Mucosa of rectum (tissue), 2 donors: ENCODE data around the gene GNB5.

Source experiments
- H3K27ac ChIP-seq, 2 donors: one replicate each; pipeline ENCODE4 v1.7.0; 2013; ENCODE audit warnings: inconsistent platforms in 2 of 2, low read depth in 2 of 2, low read length in 2 of 2
- H3K27me3 ChIP-seq, 2 donors: one replicate each; pipeline ENCODE4 v1.7.0; 2013; ENCODE audit warnings: low read length in 2 of 2; ENCODE audit not compliant: control insufficient read depth in 2 of 2, insufficient read depth in 2 of 2
- H3K36me3 ChIP-seq, 2 donors: one replicate each; pipeline ENCODE4 v1.7.0; 2013; ENCODE audit warnings: low read length in 2 of 2; ENCODE audit not compliant: control insufficient read depth in 2 of 2, insufficient read depth in 2 of 2
- H3K4me1 ChIP-seq, 2 donors: one replicate each; pipeline ENCODE4 v1.7.0; 2013; ENCODE audit warnings: low read length in 2 of 2, mild to moderate bottlenecking in 1 of 2; ENCODE audit not compliant: control insufficient read depth in 2 of 2, insufficient read depth in 2 of 2
- H3K4me3 ChIP-seq, 2 donors: one replicate each; pipeline ENCODE4 v1.7.0; 2013; ENCODE audit warnings: low read length in 2 of 2
- H3K9ac ChIP-seq, 2 donors: one replicate each; pipeline ENCODE4 v1.7.0; 2013; ENCODE audit warnings: low read length in 2 of 2, low read depth in 1 of 2, mild to moderate bottlenecking in 1 of 2
- H3K9me3 ChIP-seq, 2 donors: one replicate each; pipeline ENCODE4 v1.7.0; 2013; ENCODE audit warnings: low read length in 2 of 2; ENCODE audit not compliant: control insufficient read depth in 2 of 2
- donor health status: healthy.
- donor health status: Normal muscosa, but diverticular disease.

The GNB5 gene

DNA sequence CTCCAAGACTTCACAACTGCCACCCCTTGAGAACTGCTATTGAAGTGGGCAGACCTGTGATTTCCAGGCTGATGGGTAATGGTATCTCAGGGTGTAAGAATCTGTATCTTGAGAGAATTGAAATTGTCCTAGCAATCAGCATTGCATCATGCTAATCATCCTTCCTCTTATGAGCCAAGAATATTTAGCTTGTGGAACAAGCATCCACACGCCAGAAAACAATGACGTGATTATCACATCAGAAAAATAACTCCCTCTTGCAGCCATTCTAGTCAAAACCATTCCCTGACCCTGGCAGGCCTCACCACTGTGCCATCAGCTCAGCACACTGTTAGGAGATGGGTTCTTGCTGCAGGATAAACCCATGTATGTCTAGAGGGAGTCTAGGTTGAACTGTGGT, 85.3 kb downstream of the GNB5 start:
- H3K27me3 ChIP-seq, result no peaks in the 10 kb centered on the region
- no peak overlapping the region for H3K9ac ChIP-seq
- no peak overlapping the region for H3K27ac ChIP-seq
- H3K4me3 ChIP-seq, result no peak overlapping the region
- H3K4me1 ChIP-seq, result peaks cover 0 to 4% of the 10 kb centered on the region in 2 donors
- H3K9me3 ChIP-seq, result no peaks in the 10 kb centered on the region
- H3K36me3 ChIP-seq, result no peaks in the 10 kb centered on the region

DNA sequence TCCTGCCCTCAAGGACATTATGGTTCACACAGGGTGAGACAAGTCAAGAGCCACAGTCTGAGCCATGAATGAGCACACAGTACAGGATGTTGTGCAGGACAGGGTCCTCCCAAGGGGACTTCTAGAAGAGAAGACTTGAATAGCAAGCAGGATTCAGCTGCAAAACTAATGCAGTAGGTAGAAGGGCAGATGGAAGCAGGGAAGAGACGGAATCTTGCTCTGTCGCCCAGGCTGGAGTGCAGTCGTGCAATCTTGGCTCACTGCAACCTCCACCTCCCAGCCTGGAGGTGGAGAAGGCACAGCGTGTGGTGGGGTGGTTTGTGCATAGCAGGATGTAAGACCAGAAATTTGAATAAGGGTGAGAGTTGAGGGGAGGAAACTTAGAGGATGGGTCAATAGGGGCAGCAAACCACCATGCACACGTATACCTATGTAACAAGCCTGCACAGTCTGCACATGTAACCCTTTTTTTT, 86.6 kb downstream of the GNB5 start:
- no peaks in the 10 kb centered on the region for H3K9me3 ChIP-seq
- H3K9ac ChIP-seq, result no peak overlapping the region
- no peaks in the 10 kb centered on the region for H3K27me3 ChIP-seq
- no peak overlapping the region for H3K4me3 ChIP-seq
- no peak overlapping the region for H3K27ac ChIP-seq
- peaks cover 0 to 4% of the 10 kb centered on the region in 2 donors for H3K4me1 ChIP-seq
- no peaks in the 10 kb centered on the region for H3K36me3 ChIP-seq

DNA sequence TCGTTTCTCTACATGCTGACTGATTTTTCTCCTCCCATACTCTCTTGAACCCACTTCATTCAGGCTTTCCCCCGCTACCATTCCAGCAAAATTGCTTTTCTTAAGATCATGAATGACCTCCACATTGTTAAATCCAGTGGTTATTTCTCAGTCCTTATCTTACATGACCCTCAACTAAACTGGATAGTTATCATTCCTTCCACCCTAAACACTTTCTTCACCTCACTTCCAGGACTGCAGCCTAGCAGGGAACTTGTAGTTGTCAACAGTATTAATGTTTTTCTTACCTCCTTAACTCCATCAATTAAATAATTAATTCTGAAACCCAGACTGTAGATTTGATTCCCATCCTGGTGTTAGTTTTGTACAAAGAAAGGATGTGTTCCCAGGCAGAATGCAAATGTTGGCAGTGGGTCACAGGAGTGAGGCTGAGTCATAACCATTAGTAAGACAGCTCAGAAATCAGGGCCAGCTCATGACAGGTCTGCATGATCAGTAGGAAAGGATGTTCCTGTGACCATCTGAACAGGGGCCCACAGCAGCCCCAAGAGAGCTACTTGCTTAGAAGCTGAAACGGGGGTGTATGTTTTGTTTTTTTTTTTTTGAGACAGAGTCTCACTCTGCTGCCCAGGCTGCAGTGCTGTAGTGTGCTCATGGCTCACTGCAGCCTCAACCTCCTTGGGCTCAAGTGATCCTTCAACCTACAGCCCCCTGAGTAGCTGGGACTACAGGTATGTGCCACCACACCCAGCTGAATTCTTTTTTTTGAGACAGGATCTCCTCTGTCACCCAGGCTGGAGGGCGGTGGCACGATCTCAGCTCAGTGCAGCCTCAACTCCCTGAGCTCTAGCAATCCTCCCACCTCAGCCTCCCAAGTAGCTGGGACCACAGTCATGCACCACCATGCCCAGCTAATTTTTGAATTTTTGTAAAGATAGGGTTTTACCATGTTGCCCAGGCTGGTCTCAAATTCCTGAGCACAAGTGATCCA, 87.7 kb downstream of the GNB5 start:
- H3K4me1 ChIP-seq, result peaks cover 0 to 4% of the 10 kb centered on the region in 2 donors
- no peak overlapping the region for H3K4me3 ChIP-seq
- H3K9me3 ChIP-seq, result no peaks in the 10 kb centered on the region
- no peak overlapping the region for H3K9ac ChIP-seq
- no peaks in the 10 kb centered on the region for H3K27me3 ChIP-seq
- H3K36me3 ChIP-seq, result no peaks in the 10 kb centered on the region
- H3K27ac ChIP-seq, result no peak overlapping the region

DNA sequence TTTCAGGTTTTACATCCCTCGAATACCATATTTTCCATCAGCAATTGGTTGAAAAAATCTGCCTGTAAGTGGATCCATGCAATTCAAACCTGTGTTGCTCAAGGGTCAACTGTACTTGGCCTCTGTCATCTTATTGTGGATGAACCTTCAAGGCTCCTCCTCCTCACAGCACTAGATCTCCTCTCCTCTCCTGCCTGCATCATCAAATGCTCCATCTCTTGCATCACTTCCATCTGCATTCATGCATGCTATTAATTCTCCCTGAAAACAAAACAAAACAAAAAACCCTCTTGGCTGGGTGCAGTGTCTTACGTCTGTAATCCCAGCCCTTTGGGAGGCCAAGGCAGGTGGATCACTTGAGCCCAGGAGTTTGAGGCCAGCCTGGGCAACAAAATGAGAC, 88.7 kb downstream of the GNB5 start:
- H3K27ac ChIP-seq, result no peak overlapping the region
- H3K4me3 ChIP-seq, result no peak overlapping the region
- no peaks in the 10 kb centered on the region for H3K27me3 ChIP-seq
- H3K9me3 ChIP-seq, result no peaks in the 10 kb centered on the region
- H3K36me3 ChIP-seq, result no peaks in the 10 kb centered on the region
- peaks cover 0 to 4% of the 10 kb centered on the region in 2 donors for H3K4me1 ChIP-seq
- H3K9ac ChIP-seq, result no peak overlapping the region

DNA sequence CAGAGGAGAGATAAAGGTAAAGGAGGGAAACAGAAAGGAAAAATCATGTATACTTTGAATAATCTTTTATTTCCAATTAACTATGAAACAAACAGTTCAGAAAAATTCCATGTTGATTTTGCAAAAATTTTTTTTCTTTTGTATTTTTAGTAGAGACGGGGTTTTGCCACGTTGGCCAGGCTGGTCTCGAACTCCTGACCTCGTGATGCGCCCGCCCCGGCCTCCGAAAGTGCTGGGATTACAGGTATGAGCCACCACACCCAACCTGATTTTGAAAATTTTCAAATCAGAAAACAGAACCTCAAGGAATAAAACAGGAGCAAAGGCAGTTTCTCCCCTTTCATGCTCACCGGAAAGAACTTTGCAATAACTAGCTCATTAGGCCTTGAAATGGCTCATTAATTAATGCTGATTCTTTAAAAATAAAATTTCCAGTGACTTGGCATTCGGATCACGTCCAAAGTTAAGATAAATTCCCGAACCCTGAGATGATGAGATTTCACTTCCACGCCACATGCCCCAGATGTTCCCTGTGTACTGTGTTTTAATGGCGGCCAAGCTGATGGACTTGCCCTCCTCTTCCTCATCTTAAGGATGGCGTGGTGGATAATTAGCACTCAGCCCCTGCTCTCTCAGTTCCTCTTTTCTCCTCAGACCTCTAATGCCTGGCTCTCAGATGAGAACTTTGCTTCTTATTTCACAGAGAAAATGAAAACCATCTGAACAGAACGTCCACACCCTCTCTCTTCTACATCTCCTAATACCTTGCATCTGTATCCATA, 89.5 kb downstream of the GNB5 start:
- H3K27me3 ChIP-seq, result no peaks in the 10 kb centered on the region
- peaks cover 2 to 4% of the 10 kb centered on the region in 2 donors for H3K4me1 ChIP-seq
- no peak overlapping the region for H3K4me3 ChIP-seq
- no peak overlapping the region for H3K27ac ChIP-seq
- no peaks in the 10 kb centered on the region for H3K9me3 ChIP-seq
- H3K9ac ChIP-seq, result no peak overlapping the region
- no peaks in the 10 kb centered on the region for H3K36me3 ChIP-seq

DNA sequence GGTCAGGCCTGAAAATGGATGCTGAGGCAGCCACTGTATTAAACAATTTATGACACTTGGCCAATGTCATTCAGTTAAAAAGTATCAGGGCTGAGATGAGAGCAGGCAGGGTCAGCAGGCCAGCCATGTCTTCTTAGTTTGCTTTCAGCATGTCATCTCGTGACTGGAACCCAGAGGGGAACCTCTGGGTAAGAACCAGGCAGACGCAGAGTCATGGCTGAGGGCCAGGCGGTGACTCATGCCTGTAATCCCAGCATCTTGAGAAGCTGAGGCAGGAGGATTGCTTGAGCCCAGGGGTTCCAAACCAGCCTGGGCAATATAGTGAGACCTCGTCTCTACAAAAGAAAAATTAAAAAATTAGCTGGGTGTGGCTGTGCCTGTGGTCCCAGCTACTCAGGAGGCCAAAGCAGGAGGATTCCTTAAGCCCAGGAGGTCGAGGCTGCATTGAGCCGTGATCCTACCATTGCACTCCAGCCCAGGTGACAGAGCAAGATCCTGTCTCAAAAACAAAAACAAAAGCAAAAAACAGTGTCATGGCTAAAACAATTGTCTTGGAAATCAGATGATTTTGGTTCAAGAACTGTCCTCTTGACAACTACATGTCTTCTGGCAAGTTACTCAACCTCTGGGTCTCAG, 90.3 kb downstream of the GNB5 start:
- no peaks in the 10 kb centered on the region for H3K36me3 ChIP-seq
- no peaks in the 10 kb centered on the region for H3K9me3 ChIP-seq
- peaks cover 2 to 4% of the 10 kb centered on the region in 2 donors for H3K4me1 ChIP-seq
- no peak overlapping the region for H3K27ac ChIP-seq
- H3K27me3 ChIP-seq, result no peaks in the 10 kb centered on the region
- H3K4me3 ChIP-seq, result no peak overlapping the region
- H3K9ac ChIP-seq, result no peak overlapping the region

DNA sequence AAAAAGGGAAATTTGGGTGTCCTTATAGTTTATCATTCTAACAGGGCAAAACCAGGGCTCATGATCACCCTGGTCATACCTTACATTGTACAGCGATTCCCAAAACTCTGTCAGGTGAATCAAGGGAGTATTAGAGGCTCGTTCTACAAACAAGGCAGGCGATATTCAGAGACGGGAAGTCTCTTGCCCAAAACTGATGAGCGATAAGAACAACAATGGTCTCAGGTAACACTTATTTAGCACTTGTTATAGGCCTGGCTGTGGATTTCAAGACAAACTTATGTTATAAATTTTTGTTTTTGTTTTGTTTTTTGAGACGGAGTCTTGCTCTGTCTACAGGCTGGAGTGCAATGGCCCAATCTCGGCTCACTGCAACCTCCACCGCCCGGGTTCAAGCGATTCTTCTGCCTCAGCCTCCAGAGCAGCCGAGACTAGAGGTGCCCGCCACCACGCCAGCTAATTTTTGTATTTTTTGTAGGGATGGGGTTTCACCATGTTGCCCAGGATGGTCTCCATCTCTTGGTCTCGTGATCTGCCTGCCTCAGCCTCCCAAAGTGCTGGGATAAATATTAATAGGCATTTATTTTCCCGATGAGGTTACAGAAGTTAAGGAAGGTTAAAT, 91.4 kb downstream of the GNB5 start:
- H3K27me3 ChIP-seq, result no peaks in the 10 kb centered on the region
- no peaks in the 10 kb centered on the region for H3K36me3 ChIP-seq
- H3K4me3 ChIP-seq, result no peak overlapping the region
- no peak overlapping the region for H3K27ac ChIP-seq
- H3K9ac ChIP-seq, result no peak overlapping the region
- H3K4me1 ChIP-seq, result peaks cover 2 to 6% of the 10 kb centered on the region in 2 donors
- H3K9me3 ChIP-seq, result no peaks in the 10 kb centered on the region

DNA sequence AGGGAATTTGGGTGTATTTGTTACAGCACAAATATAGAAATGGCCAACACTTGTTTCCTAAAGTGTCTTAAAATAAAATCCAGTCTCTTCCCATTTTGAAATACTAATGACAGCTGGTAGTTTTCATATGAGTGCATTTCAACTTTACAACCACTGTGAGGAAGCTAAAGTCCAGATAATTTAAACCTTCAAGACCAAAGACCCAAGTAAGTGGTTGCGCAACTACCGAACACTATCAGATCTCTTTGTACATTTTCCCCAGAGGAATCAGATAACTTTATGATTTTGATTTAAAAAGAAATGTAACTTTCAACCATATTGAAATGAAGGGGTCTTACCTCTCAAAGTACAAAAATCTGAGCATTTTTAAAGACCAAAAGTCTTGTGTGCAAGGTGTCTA, 92.9 kb downstream of the GNB5 start:
- Histone ChIP-seq H3K27me3 (no peaks in the 10 kb centered on the region), H3K9me3 (no peaks in the 10 kb centered on the region), H3K27ac (no peak overlapping the region), H3K4me1 (peaks cover 2 to 15% of the 10 kb centered on the region in 2 donors), H3K36me3 (no peaks in the 10 kb centered on the region), H3K4me3 (no peak overlapping the region), H3K9ac (no peak overlapping the region)

DNA sequence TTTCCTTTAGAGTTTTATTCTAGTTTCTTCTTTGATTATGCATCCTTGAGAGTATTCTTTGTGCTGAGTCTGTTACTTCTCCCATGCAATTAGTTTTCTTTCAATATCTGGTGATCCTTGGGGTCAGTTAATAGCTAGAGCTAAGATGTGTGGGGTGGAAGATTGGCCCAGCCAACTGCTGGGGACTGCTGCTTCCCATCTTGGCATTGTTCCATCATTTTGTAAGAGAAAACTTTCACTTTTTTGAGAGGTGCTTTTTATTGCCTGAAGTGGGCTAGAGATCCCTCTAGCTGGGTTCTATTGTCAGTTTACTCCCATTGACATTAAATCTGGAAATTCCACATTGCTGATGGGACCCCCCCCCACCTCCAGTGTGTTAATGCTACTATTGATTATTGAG, 94.0 kb downstream of the GNB5 start:
- Histone ChIP-seq H3K36me3 (no peaks in the 10 kb centered on the region), H3K27ac (no peak overlapping the region), H3K4me1 (peaks cover 2 to 17% of the 10 kb centered on the region in 2 donors), H3K27me3 (no peaks in the 10 kb centered on the region), H3K9ac (no peak overlapping the region), H3K9me3 (no peaks in the 10 kb centered on the region), H3K4me3 (no peak overlapping the region)
